Measurements from ENCODE around the gene OR5H2. TPM values are rescaled to one million over a fixed set of nuclear protein-coding genes. Genes with fewer than 3 reads are reported as not detected.

The OR5H2 gene
- total and polyA plus RNA-seq, 2 of the 4 experiments (the other 2 are of a cell fraction): not detected

DNA sequence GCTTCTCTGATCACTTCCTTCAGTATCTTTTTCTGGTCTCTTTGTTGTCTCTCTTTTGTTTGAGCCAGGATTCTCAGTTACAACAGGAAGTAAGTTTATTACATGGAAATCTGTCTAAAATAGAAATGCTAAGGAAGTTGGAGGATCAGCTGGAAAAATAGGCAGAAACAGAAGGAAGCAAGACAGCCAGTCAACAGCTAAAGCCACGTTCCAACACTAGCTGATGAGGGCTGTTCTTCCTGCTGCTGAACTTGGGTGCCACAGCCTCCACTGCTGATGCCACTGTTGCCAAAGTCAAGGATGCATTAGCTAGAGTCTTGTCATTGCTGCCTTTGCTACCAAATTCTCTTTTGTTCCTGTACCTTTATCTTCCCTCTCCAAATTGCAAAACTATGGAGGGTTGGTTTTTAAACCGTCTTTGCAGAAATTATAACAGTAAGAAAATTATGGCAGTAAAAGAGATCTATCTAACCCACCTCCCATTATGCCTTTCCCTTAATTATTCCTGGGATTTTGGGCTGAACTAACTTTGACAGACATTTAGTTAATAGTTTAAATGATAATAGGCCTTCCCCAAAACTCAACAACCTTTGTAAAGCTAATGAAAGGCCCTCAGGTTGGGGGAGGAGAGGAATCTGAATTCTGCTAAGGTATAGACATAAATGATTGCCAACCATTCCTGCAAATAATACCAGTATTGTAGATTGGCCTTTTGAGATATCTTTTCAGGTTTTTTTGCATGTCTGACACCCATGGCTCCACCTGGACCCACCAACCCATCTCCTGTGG, 44.0 kb downstream of the OR5H2 start:
- Histone ChIP-seq H3K9me3 (ENCODE audit: control insufficient read depth, insufficient read depth, low read length) (no peaks in the 10 kb centered on the region), H2AK9ac (replicated peaks; ENCODE audit: low read depth, low read length, poor library complexity) (no peak overlapping the region), H3K18ac (ENCODE audit: low read depth, low read length) (no peak overlapping the region), H2BK20ac (ENCODE audit: low read depth, low read length) (no peak overlapping the region), H3K4ac (ENCODE audit: low read depth, low read length) (no peak overlapping the region), H4K91ac (ENCODE audit: insufficient read depth, low read depth, low read length) (no peak overlapping the region), H3K14ac (replicated peaks; ENCODE audit: low read depth, low read length) (no peak overlapping the region), H2AK5ac (ENCODE audit: low read depth, low read length) (no peak overlapping the region), H3K56ac (ENCODE audit: extremely low read depth, insufficient read depth, low read length) (no peak overlapping the region), H3K9ac (ENCODE audit: low read depth, low read length) (no peak overlapping the region), H3K79me1 (ENCODE audit: low read depth in 1 of 2, low read length in 2 of 2) (no peaks in the 10 kb centered on the region), H3K9me1 (ENCODE audit: insufficient read depth, low read length) (no peaks in the 10 kb centered on the region), H4K5ac (ENCODE audit: low read depth, low read length) (no peak overlapping the region), H3K27ac (ENCODE audit: insufficient read depth, low read length) (no peak overlapping the region), H2BK15ac (ENCODE audit: low read depth, low read length) (no peak overlapping the region), H3K36me3 (ENCODE audit: control insufficient read depth, insufficient read depth, low read length) (no peaks in the 10 kb centered on the region), H3K4me3 (ENCODE audit: insufficient read depth, low read depth, low read length) (no peak overlapping the region), H2BK120ac (ENCODE audit: low read depth, low read length) (no peak overlapping the region), H3K23ac (ENCODE audit: low read depth, low read length) (no peak overlapping the region), H4K20me1 (ENCODE audit: insufficient read depth, low read length) (no peaks in the 10 kb centered on the region), H4K8ac (ENCODE audit: low read depth in 2 of 2, low read length in 2 of 2) (no peak overlapping the region), H2BK5ac (ENCODE audit: low read depth, low read length, poor library complexity, severe bottlenecking) (no peak overlapping the region), H3K4me1 (ENCODE audit: control insufficient read depth, insufficient read depth, low read length) (no peaks in the 10 kb centered on the region), H3K4me2 (ENCODE audit: low read depth, low read length) (no peak overlapping the region), H2AFZ (replicated peaks; ENCODE audit: low read length, poor library complexity) (no peak overlapping the region), H3K27me3 (ENCODE audit: control insufficient read depth, insufficient read depth, low read length) (peaks cover 3% of the 10 kb centered on the region; the same call in 1 of the 2 replicates)
- no TSS peak for BruUV-seq (replicated peaks)
- intact Hi-C loops (cut with micrococcal nuclease): loop anchor here (10.0 kb wide), 1 partner anchor 531 kb away; no protein-coding TSS in a partner anchor
- TF ChIP-seq FOS (IDR thresholded peaks at IDR 0.05; ENCODE audit: low read depth, low read length) (no peak), BHLHE40 (IDR thresholded peaks at IDR 0.05; ENCODE audit: low read depth, low read length) (no peak), MAZ (IDR thresholded peaks at IDR 0.05; ENCODE audit: borderline replicate concordance, low read depth, low read length) (no peak)
- TF ChIP-seq, protein P1, sequence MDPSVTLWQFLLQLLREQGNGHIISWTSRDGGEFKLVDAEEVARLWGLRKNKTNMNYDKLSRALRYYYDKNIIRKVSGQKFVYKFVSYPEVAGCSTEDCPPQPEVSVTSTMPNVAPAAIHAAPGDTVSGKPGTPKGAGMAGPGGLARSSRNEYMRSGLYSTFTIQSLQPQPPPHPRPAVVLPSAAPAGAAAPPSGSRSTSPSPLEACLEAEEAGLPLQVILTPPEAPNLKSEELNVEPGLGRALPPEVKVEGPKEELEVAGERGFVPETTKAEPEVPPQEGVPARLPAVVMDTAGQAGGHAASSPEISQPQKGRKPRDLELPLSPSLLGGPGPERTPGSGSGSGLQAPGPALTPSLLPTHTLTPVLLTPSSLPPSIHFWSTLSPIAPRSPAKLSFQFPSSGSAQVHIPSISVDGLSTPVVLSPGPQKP (IDR thresholded peaks at IDR 0.05; ENCODE audit: borderline replicate concordance, low read depth, low read length): no peak
- CTCF ChIA-PET: interaction anchor here (1.5 kb wide), 1 partner anchor 248 kb away, joined by 3 read pairs; no protein-coding TSS in a partner anchor
- WGBS, 2 experiments (ENCODE audit: extremely low coverage in 2 of 2, insufficient read length in 1 of 2): no CpG with 5 or more reads among the region's 2 CpGs
- in situ Hi-C loops (cut with MboI; ENCODE audit: low sequenced_read_pairs): loop anchor here (5.0 to 25.0 kb wide), 3 partner anchors 236 to 539 kb away; no protein-coding TSS in a partner anchor
- no peak for DNase-seq
- POLR2A ChIA-PET (ENCODE audit: unreplicated experiment): no interaction called here
- dilution Hi-C loops (cut with HindIII; ENCODE audit: low sequenced_read_pairs, unreplicated experiment): loop anchor here (25.0 kb wide), 1 partner anchor 289 kb away; the partner anchor contains the start of gene GABRR3
- ATAC-seq (ENCODE audit: low read depth): no peak
